H1 (cell line): Measurements from ENCODE around the gene FOXP4. TPM values are rescaled to one million over a fixed set of nuclear protein-coding genes. Genes with fewer than 3 reads are reported as not detected.

Experiments used
- CTCF ChIA-PET: fragments of 300-600 bp; sonication (Branson Sonifier 250); formaldehyde crosslinking; loops from one replicate; lab custom pipeline; 2021; ENCODE audit not compliant: partially characterized antibody; lab: Charles Lee
- POLR2A ChIA-PET: fragments of 300-600 bp; sonication (Branson Sonifier 250); formaldehyde crosslinking; loops from one replicate; lab custom pipeline; 2021; ENCODE audit warnings: inconsistent platforms; ENCODE audit not compliant: partially characterized antibody; lab: Charles Lee
- DNase-seq, 2 experiments: peaks; one replicate each; pipeline versions ENCODE4 v3.0.0 to v3.0.0-alpha.2; 2010 to 2022; ENCODE audit warnings: low spot score in 2 of 2, low read depth in 1 of 2, mixed read lengths in 1 of 2
- FAIRE-seq: peaks from 2 replicates; lab custom pipeline; 2011; peaks lifted over from hg19 to GRCh38; lab: Jason Lieb, UNC
- H2AFZ ChIP-seq: 2 replicates; pipeline ENCODE4 v1.8.1; 2012; ENCODE audit warnings: low read length, inconsistent platforms
- H2AK5ac ChIP-seq: 2 replicates; pipeline ENCODE4 v1.6.1; 2013; ENCODE audit warnings: low read depth, low read length
- H2BK120ac ChIP-seq: replicated peaks from 2 replicates; pipeline ENCODE3; 2013; ENCODE audit warnings: low read depth, low read length, inconsistent platforms
- H2BK12ac ChIP-seq: 2 replicates; pipeline ENCODE4 v1.6.1; 2013; ENCODE audit warnings: low read depth, low read length
- H2BK15ac ChIP-seq: 2 replicates; pipeline ENCODE4 v1.6.1; 2013; ENCODE audit warnings: low read length
- H2BK20ac ChIP-seq: 2 replicates; pipeline ENCODE4 v1.6.1; 2013; ENCODE audit warnings: low read length
- H2BK5ac ChIP-seq: 2 replicates; pipeline ENCODE4 v1.6.1; 2013; ENCODE audit warnings: low read depth, low read length
- H3K14ac ChIP-seq: 2 replicates; pipeline ENCODE4 v1.6.1; 2013; ENCODE audit warnings: inconsistent platforms; ENCODE audit not compliant: insufficient read length
- H3K18ac ChIP-seq: 2 replicates; pipeline ENCODE4 v1.6.1; 2013; ENCODE audit warnings: low read length; ENCODE audit errors: extremely low read depth
- H3K23ac ChIP-seq: 2 replicates; pipeline ENCODE4 v1.6.1; 2013; ENCODE audit warnings: inconsistent platforms; ENCODE audit not compliant: insufficient read length
- H3K23me2 ChIP-seq: 2 replicates; pipeline ENCODE4 v1.6.1; 2013; ENCODE audit warnings: low read depth, low read length
- H3K27ac ChIP-seq: 2 replicates; pipeline ENCODE4 v1.6.1; 2011; ENCODE audit warnings: low read depth, low read length, inconsistent platforms
- H3K27me3 ChIP-seq, 4 experiments: replicated peaks in 1 of 4; 1 replicate in 1 of 4; 2 replicates in 3 of 4; pipeline versions ENCODE4 v1.6.1 to v1.8.1; 2011 to 2013; ENCODE audit warnings: low read length in 3 of 4, mild to moderate bottlenecking in 3 of 4, inconsistent platforms in 2 of 4, mixed read lengths in 2 of 4, moderate library complexity in 1 of 4; ENCODE audit not compliant: control insufficient read depth in 3 of 4, insufficient read depth in 3 of 4; ENCODE audit errors: extremely low read depth in 1 of 4
- H3K36me3 ChIP-seq, 4 experiments: 2 replicates each; pipeline versions ENCODE4 v1.6.1 to v1.8.1; 2011 to 2013; ENCODE audit warnings: mild to moderate bottlenecking in 4 of 4, low read length in 3 of 4, moderate library complexity in 2 of 4, control low read depth in 1 of 4, inconsistent platforms in 1 of 4; ENCODE audit not compliant: insufficient read depth in 4 of 4, control insufficient read depth in 2 of 4
- H3K4ac ChIP-seq: replicated peaks from 2 replicates; pipeline ENCODE3; 2013; ENCODE audit warnings: low read length, low read depth, mixed read lengths, inconsistent platforms; ENCODE audit not compliant: insufficient read length
- H3K4me1 ChIP-seq, 4 experiments: replicated peaks in 1 of 4; 1 replicate in 1 of 4; 2 replicates in 3 of 4; pipeline versions ENCODE4 v1.6.1 to v1.8.1; 2011 to 2013; ENCODE audit warnings: low read length in 3 of 4, inconsistent platforms in 2 of 4, mixed read lengths in 1 of 4; ENCODE audit not compliant: insufficient read depth in 4 of 4, control insufficient read depth in 3 of 4
- H3K4me2 ChIP-seq, 2 experiments: 2 replicates each; pipeline versions ENCODE4 v1.6.1 to v1.8.1; 2011 to 2013; ENCODE audit warnings: low read depth in 2 of 2, low read length in 2 of 2, control low read depth in 1 of 2, inconsistent platforms in 1 of 2, mild to moderate bottlenecking in 1 of 2; ENCODE audit not compliant: insufficient read depth in 1 of 2
- H3K4me3 ChIP-seq, 4 experiments: fragments of 200-600, 300-600 bp in 1 of 4; sonication (generic), shearing (Covaris generic), sonication (Bioruptor Twin) in 1 of 4; 2 replicates each; pipeline versions ENCODE4 v1.5.1 to v1.8.1; 2011 to 2016; ENCODE audit warnings: low read length in 4 of 4, low read depth in 3 of 4, control low read depth in 2 of 4, inconsistent platforms in 2 of 4, mild to moderate bottlenecking in 2 of 4, mixed read lengths in 1 of 4, moderate library complexity in 1 of 4; ENCODE audit not compliant: insufficient read depth in 2 of 4; ENCODE audit errors: extremely low read depth in 1 of 4
- H3K56ac ChIP-seq: replicated peaks from 2 replicates; pipeline ENCODE3; 2013; ENCODE audit warnings: low read depth, mild to moderate bottlenecking, mixed read lengths, low read length, inconsistent platforms; ENCODE audit not compliant: insufficient read length
- H3K79me1 ChIP-seq: 2 replicates; pipeline ENCODE4 v1.6.1; 2013; ENCODE audit warnings: low read depth, low read length, control low read depth
- H3K79me2 ChIP-seq, 2 experiments: 2 replicates each; pipeline versions ENCODE4 v1.6.1 to v1.8.1; 2012 to 2013; ENCODE audit warnings: low read length in 2 of 2, mild to moderate bottlenecking in 2 of 2, inconsistent platforms in 1 of 2; ENCODE audit not compliant: insufficient read depth in 2 of 2, control insufficient read depth in 1 of 2
- H3K9ac ChIP-seq, 4 experiments: replicated peaks in 1 of 4; 1 replicate in 1 of 4; 2 replicates in 3 of 4; pipeline versions ENCODE4 v1.6.1 to v1.8.1; 2011 to 2013; ENCODE audit warnings: low read depth in 3 of 4, low read length in 3 of 4, control low read depth in 2 of 4, mild to moderate bottlenecking in 2 of 4, moderate library complexity in 2 of 4, inconsistent platforms in 1 of 4; ENCODE audit errors: extremely low read depth in 1 of 4
- H3K9me3 ChIP-seq, 2 experiments: 2 replicates each; pipeline versions ENCODE4 v1.6.1 to v1.8.1; 2012 to 2013; ENCODE audit warnings: mild to moderate bottlenecking in 2 of 2, moderate library complexity in 2 of 2, control low read depth in 1 of 2, inconsistent platforms in 1 of 2, low read depth in 1 of 2, low read length in 1 of 2, mixed read lengths in 1 of 2; ENCODE audit not compliant: insufficient read depth in 2 of 2
- H4K20me1 ChIP-seq, 2 experiments: replicated peaks in 1 of 2; 2 replicates each; pipeline versions ENCODE3 to v1.8.1; 2011 to 2013; ENCODE audit warnings: inconsistent platforms in 2 of 2, low read length in 2 of 2, mild to moderate bottlenecking in 1 of 2; ENCODE audit not compliant: insufficient read depth in 2 of 2, control insufficient read depth in 1 of 2
- H4K5ac ChIP-seq: 2 replicates; pipeline ENCODE4 v1.6.1; 2013; ENCODE audit warnings: low read length, low read depth, mixed read lengths, inconsistent platforms; ENCODE audit not compliant: insufficient read length
- H4K8ac ChIP-seq: 2 replicates; pipeline ENCODE4 v1.8.0; 2013; ENCODE audit warnings: mild to moderate bottlenecking, moderate library complexity, low read length, inconsistent platforms; ENCODE audit not compliant: insufficient read depth; ENCODE audit errors: extremely low read depth
- H4K91ac ChIP-seq: replicated peaks from 2 replicates; pipeline ENCODE3; 2013; ENCODE audit warnings: low read length, mixed read lengths, inconsistent platforms; ENCODE audit not compliant: insufficient read length
- BACH1 ChIP-seq: IDR thresholded peaks from 2 replicates; pipeline ENCODE4 v1.6.1; 2012; ENCODE audit warnings: low read length, improper control_type of control experiment
- CBX5 ChIP-seq: fragments of 300-800, 300-1000 bp; sonication (generic); IDR thresholded peaks from 2 replicates; pipeline ENCODE4 v1.7.1; 2016; ENCODE audit warnings: antibody characterized with exemption, low read length, low read depth
- CHD1 ChIP-seq: IDR thresholded peaks from 2 replicates; pipeline ENCODE4 v1.6.1; 2012; ENCODE audit warnings: low read depth, low read length, improper control_type of control experiment
- CREB1 ChIP-seq: IDR thresholded peaks from 2 replicates; pipeline ENCODE4 v1.6.1; 2012; ENCODE audit warnings: inconsistent platforms
- CTBP2 ChIP-seq: IDR thresholded peaks from 2 replicates; pipeline ENCODE4 v1.7.0; 2011; ENCODE audit warnings: borderline replicate concordance, mild to moderate bottlenecking, moderate library complexity, mixed read lengths, low read length; ENCODE audit not compliant: insufficient read depth, insufficient read length
- FOSL1 ChIP-seq: IDR thresholded peaks from 2 replicates; pipeline ENCODE4 v1.6.1; 2011; ENCODE audit warnings: mild to moderate bottlenecking, low read depth, low read length, moderate library complexity; ENCODE audit not compliant: insufficient read depth
- NANOG ChIP-seq: IDR thresholded peaks from 2 replicates; pipeline ENCODE4 v1.6.1; 2011; ENCODE audit warnings: low read length, low read depth, mild to moderate bottlenecking, inconsistent platforms; ENCODE audit not compliant: insufficient read depth, poor library complexity, severe bottlenecking
- POLR2AphosphoS5 ChIP-seq: IDR thresholded peaks from 2 replicates; pipeline ENCODE4 v1.6.1; 2011; ENCODE audit warnings: low read depth, low read length
- POU5F1 ChIP-seq: IDR thresholded peaks from 2 replicates; pipeline ENCODE4 v1.6.1; 2011; ENCODE audit warnings: low read depth, mild to moderate bottlenecking, low read length, moderate library complexity
- SIRT6 ChIP-seq: IDR thresholded peaks from one replicate; pipeline ENCODE4 v1.7.1; 2012; ENCODE audit warnings: low read length, inconsistent platforms
- SP2 ChIP-seq: IDR thresholded peaks from 2 replicates; pipeline ENCODE4 v1.6.1; 2012; ENCODE audit warnings: mild to moderate bottlenecking, low read length, inconsistent platforms
- TBP ChIP-seq: IDR thresholded peaks from 2 replicates; pipeline ENCODE4 v1.6.1; 2011; ENCODE audit warnings: low read depth, low read length, improper control_type of control experiment
- WGBS, 2 experiments: shearing (Covaris generic) in 1 of 2; methylation state at CpG; one replicate each; pipeline versions ENCODE4 v1.1.6 to v1.1.7; 2013 to 2015; ENCODE audit warnings: low lambda C conversion rate in 2 of 2, mixed read lengths in 2 of 2, inconsistent platforms in 1 of 2, low coverage in 1 of 2, missing lambda C conversion rate in 1 of 2; ENCODE audit not compliant: insufficient replicate concordance in 2 of 2, insufficient coverage in 1 of 2, insufficient read length in 1 of 2; ENCODE audit errors: extremely low coverage in 1 of 2, missing lambda C conversion rate in 1 of 2; 5-methylcytosine and 5-hydroxymethylcytosine counted together
- polyA plus RNA-seq, 7 experiments: library from polyadenylated mRNA; depleted of rRNA in 3 of 7; stranded (reverse) in 5 of 7; unstranded in 2 of 7; fragments of >200 nt in 5 of 7; fragments of 200-250 nt in 2 of 7; gene quantifications; 1 replicate in 5 of 7; 2 replicates in 1 of 7; 4 replicates in 1 of 7; pipeline versions ENCODE4 v1.2.1 to v1.2.3, GENCODE V29; 2011 to 2013; ENCODE audit warnings: missing spikeins in 2 of 7, mixed read lengths in 2 of 7
- total RNA-seq: library from RNA; stranded (reverse); fragmentation: NEBNext Ultra II Directional; extraction: Animal tissue kit (Norgen Biotek cat#: 25700); gene quantifications from 2 replicates; pipeline ENCODE4 v1.2.1, GENCODE V29; 2021

The FOXP4 gene
- total and polyA plus RNA-seq, 2 of the 8 experiments (the other 6 are each of a cell fraction or from before 2014, with no cell fraction given): 4.8 to 13.3 TPM

DNA sequence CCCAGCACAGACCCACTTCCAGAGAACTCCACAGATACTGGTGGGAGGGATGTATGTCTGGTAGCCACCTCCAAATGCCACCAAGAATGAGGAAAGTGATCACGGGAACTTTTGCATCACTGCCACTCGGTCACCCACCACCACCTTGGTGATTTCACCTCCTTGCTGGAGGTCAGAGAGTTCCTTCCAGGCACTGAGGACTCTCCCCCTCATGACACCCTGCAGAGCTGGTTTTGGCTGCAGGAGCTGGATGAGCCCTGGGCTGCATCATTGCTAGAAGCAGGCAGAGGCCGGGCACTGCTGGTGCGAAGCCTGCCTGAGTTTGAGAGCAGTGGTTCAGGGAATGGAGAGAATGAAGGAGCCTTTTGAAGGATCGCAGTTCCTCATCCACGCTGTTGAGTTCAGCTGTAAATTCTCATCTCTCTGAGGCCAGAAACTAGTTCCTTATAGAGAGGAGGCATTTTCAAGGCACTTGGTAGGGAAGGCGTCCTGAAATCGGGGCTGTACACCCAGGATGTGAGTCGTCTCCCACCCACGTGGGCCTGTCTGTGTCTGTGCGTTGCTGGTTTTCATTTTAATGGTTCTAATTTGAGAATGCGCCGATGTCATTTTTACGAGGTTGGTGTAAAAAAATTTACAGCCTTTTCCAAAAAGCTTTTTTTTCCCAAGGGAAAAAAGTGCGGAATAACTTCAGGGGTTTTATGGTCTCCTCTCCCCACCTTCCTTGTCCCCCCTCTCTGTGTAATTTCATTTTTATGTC is 25.0 kb downstream of the FOXP4 start:
- Histone ChIP-seq H3K79me2 (no peaks in the 10 kb centered on the region; a peak in 1 of 4 replicates), H3K23ac (no peak overlapping the region), H3K4me3 (no peak overlapping the region), H4K91ac (peak overlapping the region; percentile 25), H3K79me1 (no peaks in the 10 kb centered on the region), H2BK20ac (peak overlapping the region; percentile 8; the same call in 1 of the 2 replicates), H3K56ac (no peak overlapping the region), H3K23me2 (peaks cover 3% of the 10 kb centered on the region; the same call in 1 of the 2 replicates), H3K27ac (no peak overlapping the region), H3K9me3 (no peaks in the 10 kb centered on the region), H3K36me3 (peaks cover 0 to 1% (median 0%) of the 10 kb centered on the region in 4 experiments; a peak in 2 of 8 replicates), H3K14ac (peak overlapping the region; percentile 1), H2BK15ac (no peak overlapping the region), H3K4me1 (peaks cover 22 to 43% (median 31%) of the 10 kb centered on the region in 4 experiments), H4K5ac (no peak overlapping the region), H2BK5ac (peak overlapping the region; percentile 5; the same call in 1 of the 2 replicates), H3K18ac (peak overlapping the region; percentile 64), H4K20me1 (no peaks in the 10 kb centered on the region), H2BK120ac (peak overlapping the region; percentile 3), H2BK12ac (peak overlapping the region; percentile 68; the same call in 1 of the 2 replicates), H3K27me3 (no peaks in the 10 kb centered on the region), H2AFZ (no peak overlapping the region), H3K9ac (no peak overlapping the region; a peak in 1 of 7 replicates), H3K4me2 (peak overlapping the region; percentile 18 to 49; a peak in 2 of 4 replicates), H4K8ac (no peak overlapping the region), H2AK5ac (no peak overlapping the region; the same call in 1 of the 2 replicates), H3K4ac (peak overlapping the region; percentile 11)
- ChIA-PET POLR2A (interaction anchor here (0.8 to 1.5 kb wide), 4 partner anchors 9 to 83 kb away, joined by 3 to 4 read pairs (median 3); no protein-coding TSS in a partner anchor), CTCF (interaction anchor here (0.8 to 2.0 kb wide), 8 partner anchors 9 to 203 kb away, joined by 3 to 6 read pairs (median 4); no protein-coding TSS in a partner anchor)
- DNase-seq (no peak), FAIRE-seq (no peak)
- 83% methylated on average over 15 of the region's 15 CpGs; no CpG with 5 or more reads in 1 of the 2 experiments for WGBS, 2 experiments
- no peak for TF ChIP-seq CHD1
- TF ChIP-seq POLR2AphosphoS5: no peak
- no peak for TF ChIP-seq SIRT6
- no peak for TF ChIP-seq SP2
- TF ChIP-seq POU5F1: no peak
- TF ChIP-seq CTBP2: no peak
- no peak for TF ChIP-seq TBP
- no peak for TF ChIP-seq CREB1
- TF ChIP-seq FOSL1: no peak
- no peak for TF ChIP-seq BACH1
- TF ChIP-seq CBX5: no peak
- no peak for TF ChIP-seq NANOG
